GM11168 (cell line): ENCODE data around the gene MORN1.

ENCODE experiments used
- in situ Hi-C: fragments of 300-500 bp; cut with MboI; formaldehyde crosslinking; loops from one replicate; pipeline ENCODE4 v1.12.0; 2022; ENCODE audit warnings: low sequenced_read_pairs; ENCODE audit not compliant: unreplicated experiment

The MORN1 gene

GRCh38 chr1:2391931-2392509, 666 bp upstream of the MORN1 start:
- in situ Hi-C loops, result no loop called here

- in situ Hi-C loops, result no loop called here
Measured at GRCh38 chr1:2389644-2390043, 1.7 kb downstream of the MORN1 start.

- in situ Hi-C loops, result no loop called here
Measured at GRCh38 chr1:2388004-2388913, 3.1 kb downstream of the MORN1 start.

DNA sequence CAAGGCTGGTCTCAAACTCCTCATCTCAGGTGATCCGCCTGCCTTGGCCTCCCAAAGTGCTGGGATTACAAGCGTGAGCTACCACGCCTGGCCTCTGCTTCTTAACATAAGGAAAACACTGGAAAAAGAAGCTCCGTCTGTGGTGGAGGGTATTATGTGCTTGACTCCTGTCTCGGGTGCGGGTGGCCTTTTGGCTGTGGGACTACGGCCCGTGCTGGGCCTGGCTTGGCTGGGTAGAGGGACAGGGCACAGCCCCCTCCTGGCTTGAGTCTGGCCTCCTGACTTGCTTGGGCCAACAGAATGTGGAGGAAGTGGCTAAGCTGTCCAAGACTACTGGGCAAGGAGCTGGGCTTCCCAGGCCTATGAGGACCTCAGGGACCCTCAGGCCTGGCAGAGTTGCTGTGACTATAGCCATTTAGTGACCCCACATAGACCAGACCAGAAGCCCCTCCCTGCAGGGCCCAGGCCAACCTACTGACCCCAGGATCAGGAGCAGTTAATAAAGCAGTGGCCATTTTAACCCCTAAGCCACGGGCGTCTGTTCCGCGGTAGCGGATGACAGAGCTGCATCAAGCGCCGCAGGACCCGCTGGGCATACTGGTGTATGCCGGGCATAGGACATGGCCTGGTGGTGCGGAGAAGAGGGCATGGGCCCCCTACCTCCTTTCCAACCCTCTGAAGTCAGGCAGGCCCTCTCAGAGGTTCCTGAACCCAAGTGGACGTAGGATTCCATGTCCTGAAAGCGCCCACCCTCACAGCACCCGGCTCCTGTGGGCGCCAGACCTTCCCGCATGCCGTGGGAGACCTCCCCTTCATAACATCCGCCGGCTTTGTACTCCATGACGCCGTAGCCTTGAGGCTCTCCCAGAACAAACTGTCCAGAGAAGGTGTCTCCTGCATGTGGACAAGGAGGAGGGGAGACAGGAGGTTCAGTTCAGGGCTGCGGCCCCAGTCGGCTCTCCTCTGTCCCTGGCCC, 4.4 kb downstream of the MORN1 start:
- in situ Hi-C loops, result no loop called here

GRCh38 chr1:2385606-2386280, 5.6 kb downstream of the MORN1 start:
- in situ Hi-C loops, result no loop called here

GRCh38 chr1:2384941-2385481, 6.3 kb downstream of the MORN1 start:
- in situ Hi-C loops, result no loop called here

- in situ Hi-C loops, result no loop called here
Measured at GRCh38 chr1:2384130-2384860, 7.1 kb downstream of the MORN1 start.

DNA sequence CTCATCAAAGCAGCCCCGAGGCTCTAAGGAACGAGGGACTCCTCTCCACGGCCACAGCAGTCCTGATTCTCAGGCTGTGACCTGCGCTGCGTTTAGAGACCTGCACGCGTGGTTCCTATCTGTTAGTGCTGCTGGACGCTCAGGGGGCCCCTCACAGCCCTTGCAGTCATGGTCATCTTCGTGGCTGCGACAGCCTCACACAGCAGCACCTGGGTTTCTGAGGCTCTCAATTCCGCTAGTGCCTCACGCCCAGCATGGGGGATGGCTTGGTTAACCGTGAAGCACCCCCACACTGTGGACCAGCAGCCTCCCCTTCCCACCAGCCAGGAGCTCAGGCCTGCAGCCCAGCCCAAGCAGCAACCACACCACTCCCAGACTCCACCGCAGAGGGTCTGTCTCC, 7.8 kb downstream of the MORN1 start:
- in situ Hi-C loops, result no loop called here

DNA sequence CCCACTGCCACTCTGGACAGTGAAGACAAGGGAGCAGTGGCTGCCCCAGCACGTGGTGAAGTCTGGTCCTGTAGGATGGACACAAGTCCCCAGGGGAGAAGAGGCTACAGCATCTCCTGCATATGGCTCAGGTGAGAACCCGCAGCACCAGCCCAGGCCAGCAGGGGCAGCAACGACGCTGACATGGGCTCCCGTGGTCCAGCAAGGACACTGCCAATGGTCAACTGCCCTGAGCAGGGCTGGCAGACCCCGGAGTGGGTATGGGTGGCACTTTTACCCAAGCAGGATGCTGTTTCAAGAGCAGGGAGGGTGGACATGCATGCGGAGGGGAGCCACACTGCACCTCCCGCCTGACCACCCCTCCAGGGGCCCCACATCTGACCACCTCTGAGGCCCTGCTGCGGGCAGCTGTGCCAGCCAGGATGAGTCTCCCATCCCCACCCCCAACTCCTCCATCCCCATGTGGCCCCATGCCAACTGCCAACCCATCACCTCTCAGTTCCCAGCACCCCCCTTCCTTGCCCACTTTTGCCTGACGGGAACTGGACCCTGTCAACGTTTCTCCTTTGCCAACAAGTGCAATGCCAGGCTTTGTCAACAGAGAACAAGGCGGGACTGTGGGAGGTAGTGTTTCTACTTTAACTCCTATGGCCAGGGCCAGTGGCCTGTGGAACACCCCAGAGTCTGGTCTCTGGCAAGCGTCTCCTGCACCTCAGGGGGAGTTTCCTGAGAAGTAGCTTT, 8.6 kb downstream of the MORN1 start:
- in situ Hi-C loops, result no loop called here

- in situ Hi-C loops, result no loop called here
Measured at GRCh38 chr1:2381741-2382620, 9.4 kb downstream of the MORN1 start.

DNA sequence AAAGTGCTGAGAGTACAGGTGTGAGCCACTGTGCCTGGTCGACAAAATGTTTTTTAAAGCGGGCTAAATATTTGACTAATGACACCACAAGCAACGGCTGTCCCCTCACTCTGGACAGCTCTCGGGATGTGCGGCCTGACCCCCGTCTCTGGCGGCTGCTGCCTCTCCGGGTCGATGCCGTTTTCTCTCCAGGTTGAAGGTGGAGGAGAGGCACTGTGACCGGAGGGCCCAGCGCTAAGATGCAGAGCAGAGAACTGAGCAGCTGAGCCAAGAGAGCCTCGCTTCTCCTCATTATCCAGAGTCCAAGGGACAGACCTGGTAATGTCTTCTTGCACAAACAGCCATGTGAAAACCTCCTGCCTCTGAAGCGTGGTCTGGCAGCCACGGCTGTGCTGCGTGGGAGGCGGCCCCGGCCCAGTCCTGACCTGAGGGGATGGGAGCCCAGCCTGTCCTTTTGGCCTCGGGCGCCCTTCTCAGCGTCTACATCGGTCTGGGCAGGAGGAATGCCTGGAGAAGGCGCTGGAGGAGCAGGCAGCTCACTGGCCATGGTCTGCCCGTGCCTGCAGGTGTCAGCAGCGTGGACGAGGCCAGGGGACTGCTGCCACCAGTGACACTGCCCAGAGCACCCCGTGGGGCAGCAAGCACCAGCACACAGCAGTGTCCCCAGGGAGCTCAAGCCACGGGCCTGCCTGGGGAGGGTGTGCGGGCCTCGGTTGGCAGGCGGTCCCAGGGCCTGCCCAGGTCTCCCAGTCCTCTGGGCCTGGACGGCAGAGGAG, 10.3 kb downstream of the MORN1 start:
- in situ Hi-C loops, result no loop called here

DNA sequence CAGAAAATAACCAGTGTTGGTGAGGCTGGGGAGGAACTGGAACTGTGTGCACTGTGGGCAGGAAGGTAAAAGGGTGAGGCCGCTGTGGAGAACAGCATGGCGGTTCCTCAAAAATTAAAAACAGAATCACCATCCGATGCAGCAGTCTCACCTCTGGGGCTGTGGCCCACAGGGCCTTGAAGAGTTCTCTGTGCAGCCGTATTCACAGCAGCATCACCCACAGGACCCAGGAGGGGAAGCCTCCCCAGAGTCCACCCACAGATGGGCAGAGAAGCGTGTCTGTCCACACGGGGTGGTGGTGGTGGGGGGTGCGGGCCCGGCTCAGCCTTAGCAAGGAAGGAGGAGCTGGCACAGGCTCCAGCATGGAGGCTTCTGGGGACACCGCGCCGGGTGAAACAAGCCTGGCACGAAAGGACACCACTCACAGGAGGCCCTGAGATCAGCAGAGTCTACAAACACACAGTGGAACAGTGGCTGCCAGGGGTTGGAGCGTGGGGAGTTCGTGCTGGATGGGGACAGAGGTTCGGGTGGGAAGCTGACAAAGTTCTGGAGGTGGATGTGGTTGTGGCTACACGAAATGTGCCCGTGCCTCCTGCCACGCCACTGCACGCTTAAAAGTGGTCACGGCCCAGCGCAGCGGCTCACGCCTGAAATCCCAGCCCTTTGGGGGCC, 11.5 kb downstream of the MORN1 start:
- in situ Hi-C loops, result loop anchor here (10.0 kb wide), 1 partner anchor 185 kb away; the partner anchor contains the start of gene FAAP20

- in situ Hi-C loops, result loop anchor here (10.0 kb wide), 1 partner anchor 184 kb away; the partner anchor contains the start of gene FAAP20
Measured at GRCh38 chr1:2378956-2379732, 12.2 kb downstream of the MORN1 start.

DNA sequence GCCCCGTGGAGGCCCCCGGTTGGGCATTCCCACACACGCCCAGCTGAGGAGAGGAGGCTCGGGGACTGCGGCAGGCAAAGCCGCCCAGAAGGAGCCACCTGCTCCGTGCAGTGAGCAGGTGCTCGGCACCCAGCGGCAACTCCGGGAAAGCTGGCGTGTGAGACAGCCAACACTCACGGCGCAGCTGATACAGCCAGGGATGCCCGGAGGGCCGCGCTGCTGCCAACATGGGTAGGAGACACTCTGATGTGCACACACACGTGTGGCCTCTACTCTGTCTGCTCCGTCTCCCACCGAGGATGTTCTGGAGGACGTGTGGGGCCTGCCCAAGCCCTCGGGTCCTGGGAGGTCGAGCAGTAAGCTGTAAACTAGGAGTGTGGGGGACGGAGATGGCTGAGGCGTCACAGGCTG, 12.9 kb downstream of the MORN1 start:
- in situ Hi-C loops, result loop anchor here (10.0 kb wide), 1 partner anchor 184 kb away; the partner anchor contains the start of gene FAAP20

GRCh38 chr1:2377751-2378440, 13.5 kb downstream of the MORN1 start:
- in situ Hi-C loops, result loop anchor here (10.0 kb wide), 1 partner anchor 183 kb away; the partner anchor contains the start of gene FAAP20
